ENCODE data around the gene LIN7A.
"Not testable (repeated sequence)": the region's sequence is repeated elsewhere in the genome, so short reads cannot be mapped to it uniquely, and the experiment has no call there.

The LIN7A gene

DNA sequence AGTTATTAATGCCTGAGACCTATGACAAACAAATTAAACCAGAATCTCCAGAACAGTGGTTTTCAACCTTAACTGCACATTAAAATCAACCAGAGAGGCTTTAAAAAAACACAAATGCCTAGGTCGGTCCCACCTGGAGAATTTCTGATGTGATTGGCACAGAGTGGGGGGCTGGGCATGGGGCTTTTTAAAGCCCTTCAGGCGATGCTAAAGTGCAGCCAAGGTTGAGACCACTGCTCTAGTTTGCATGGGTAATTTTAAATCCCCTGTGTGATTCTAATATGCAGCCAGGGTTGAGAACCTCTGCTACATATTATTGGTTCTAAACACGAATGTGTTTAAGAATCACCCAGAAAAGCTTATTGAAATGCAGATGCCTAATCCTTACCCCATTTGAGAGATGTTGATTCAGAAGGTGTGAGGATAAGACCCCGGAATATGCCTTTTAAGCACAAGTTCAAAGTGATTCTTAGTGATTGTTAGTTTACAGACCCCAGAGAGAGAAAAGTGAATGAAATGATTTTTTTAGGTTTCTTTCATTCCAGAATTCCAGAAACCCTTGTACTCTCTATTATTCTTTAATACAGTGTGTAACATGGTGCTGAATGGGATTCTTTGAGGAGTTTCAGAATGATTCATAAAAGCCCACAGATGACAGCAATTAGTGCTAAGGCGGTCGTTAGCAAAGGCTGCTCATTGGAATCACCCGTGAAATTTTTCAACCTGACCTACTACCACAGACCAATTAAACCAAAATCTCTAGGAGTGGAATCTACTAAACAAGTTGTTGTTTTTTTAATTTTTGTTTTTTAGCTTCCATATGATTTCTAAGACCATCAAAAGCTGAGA, 44.9 kb downstream of the LIN7A start:
- H3K4me3 Mint-ChIP-seq, result no peak overlapping the region
- H3K36me3 Mint-ChIP-seq, result no peaks in the 10 kb centered on the region
- ATAC-seq, result no peak
- peaks cover 12% of the 10 kb centered on the region for H3K9me3 Mint-ChIP-seq
- no peaks in the 10 kb centered on the region for H3K4me1 Mint-ChIP-seq
- no peak overlapping the region for H3K27ac Mint-ChIP-seq
- no peaks in the 10 kb centered on the region for H3K27me3 Mint-ChIP-seq

DNA sequence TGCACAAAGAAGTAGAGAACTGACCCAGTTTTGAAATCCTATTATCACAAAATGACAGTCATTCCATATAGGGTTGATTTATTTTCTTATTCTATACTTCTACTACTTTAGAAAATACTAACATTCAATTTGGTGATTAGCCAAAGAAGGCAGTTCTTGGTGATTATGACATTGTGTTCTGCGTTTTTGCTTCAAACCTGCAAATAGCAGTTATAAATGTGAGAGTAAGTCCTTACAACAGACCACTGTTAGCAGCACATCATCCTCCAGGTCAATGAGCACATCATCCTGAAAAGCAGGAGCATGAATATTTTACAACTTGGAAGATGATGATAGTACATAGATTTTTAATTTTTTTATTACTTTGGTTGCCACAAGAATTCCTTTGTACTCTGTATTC, 53.1 kb downstream of the LIN7A start:
- Mint-ChIP-seq H3K36me3 (no peaks in the 10 kb centered on the region), H3K4me3 (no peak overlapping the region), H3K27ac (no peak overlapping the region), H3K27me3 (no peaks in the 10 kb centered on the region), H3K9me3 (peaks cover 4% of the 10 kb centered on the region), H3K4me1 (no peaks in the 10 kb centered on the region)
- no peak for ATAC-seq

DNA sequence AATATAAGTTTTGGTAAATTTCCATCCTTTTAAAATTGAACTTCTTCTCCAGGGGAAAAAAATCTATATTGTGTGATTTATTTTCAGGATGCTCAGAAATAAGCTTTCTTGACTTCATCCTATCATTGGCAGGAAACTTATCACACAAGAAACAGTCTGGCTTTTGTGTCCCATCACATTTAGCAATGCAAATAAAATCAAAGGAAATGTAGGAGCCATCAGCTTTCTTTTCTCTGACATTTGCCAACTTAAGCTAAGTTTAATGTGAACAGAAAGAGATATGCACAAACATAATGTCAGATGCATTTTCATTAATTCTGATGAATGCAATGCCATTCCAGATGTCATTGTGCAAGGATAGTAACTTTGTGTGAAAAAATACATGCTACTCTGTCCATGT, 56.6 kb downstream of the LIN7A start:
- H3K27ac Mint-ChIP-seq, result no peak overlapping the region
- peaks cover 7% of the 10 kb centered on the region for H3K9me3 Mint-ChIP-seq
- H3K4me3 Mint-ChIP-seq, result no peak overlapping the region
- H3K4me1 Mint-ChIP-seq, result no peaks in the 10 kb centered on the region
- no peaks in the 10 kb centered on the region for H3K36me3 Mint-ChIP-seq
- ATAC-seq, result no peak
- no peaks in the 10 kb centered on the region for H3K27me3 Mint-ChIP-seq

DNA sequence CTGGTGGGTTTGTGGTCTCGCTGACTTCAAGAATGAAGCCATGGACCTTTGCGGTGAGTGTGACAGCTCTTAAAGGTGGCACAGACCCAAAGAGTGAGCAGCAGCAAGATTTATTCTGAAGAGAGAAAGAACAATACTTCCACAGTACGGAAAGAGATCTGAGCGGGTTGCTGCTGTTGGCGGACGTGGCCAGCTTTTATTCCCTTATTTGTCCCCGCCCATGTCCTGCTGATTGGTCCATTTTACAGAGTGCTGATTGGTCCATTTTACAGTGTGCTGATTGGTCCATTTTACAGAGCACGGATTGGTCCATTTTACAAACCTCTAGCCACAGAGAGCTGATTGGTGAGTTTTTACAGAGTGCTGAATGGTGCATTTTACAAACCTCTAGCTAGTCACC, 59.3 kb downstream of the LIN7A start:
- H3K9me3 Mint-ChIP-seq, H3K27ac Mint-ChIP-seq, H3K36me3 Mint-ChIP-seq, H3K27me3 Mint-ChIP-seq, ATAC-seq, H3K4me3 Mint-ChIP-seq, H3K4me1 Mint-ChIP-seq: not testable (repeated sequence)

DNA sequence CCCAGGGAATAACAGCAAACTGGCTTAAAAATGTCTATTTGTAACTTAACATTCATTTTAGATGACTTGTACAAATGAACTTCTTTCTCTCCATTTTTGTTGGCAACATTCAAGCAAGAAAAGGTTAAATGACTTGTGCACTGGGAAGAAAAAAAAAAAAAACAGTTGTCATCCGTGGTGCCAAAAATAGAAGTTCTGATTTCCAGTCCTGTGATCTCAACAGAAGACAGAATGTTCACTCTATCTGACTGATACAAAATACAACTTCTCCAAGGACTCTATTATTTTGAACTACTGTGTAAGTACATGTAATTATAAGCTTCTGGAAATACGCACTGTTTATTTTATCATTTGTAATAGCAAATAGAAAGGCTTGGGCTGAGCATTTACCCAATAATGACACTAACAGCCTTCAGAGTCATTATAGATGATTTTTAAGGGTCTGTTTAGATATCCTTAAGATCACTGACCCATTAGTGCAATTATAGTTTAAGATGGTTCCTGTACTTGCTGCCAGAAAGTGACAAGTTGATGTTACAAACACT, 59.9 kb downstream of the LIN7A start:
- Mint-ChIP-seq H3K9me3 (peaks cover 3% of the 10 kb centered on the region), H3K4me1 (no peaks in the 10 kb centered on the region), H3K4me3 (no peak overlapping the region), H3K27me3 (no peaks in the 10 kb centered on the region), H3K36me3 (no peaks in the 10 kb centered on the region), H3K27ac (no peak overlapping the region)
- no peak for ATAC-seq

DNA sequence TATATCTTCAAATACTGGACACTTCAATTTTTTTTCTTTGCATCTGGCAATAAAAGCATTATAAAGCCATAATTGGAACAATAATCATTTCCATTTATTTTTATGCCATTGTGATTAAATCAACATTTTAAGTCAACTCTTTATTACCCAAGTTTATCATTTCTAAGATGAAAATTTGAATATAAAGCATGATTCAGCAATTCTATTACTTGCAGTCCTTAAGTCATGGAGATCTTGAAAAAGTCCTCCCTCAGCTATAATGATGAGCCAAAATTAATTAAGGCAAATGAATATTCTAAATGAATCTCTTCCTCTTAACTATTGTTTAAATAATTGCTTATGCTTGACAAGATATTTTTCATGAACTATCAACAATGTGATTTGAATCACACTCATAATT, 65.7 kb downstream of the LIN7A start:
- H3K9me3 Mint-ChIP-seq, result no peaks in the 10 kb centered on the region
- no peaks in the 10 kb centered on the region for H3K36me3 Mint-ChIP-seq
- no peaks in the 10 kb centered on the region for H3K27me3 Mint-ChIP-seq
- no peaks in the 10 kb centered on the region for H3K4me1 Mint-ChIP-seq
- no peak overlapping the region for H3K27ac Mint-ChIP-seq
- no peak for ATAC-seq
- H3K4me3 Mint-ChIP-seq, result no peak overlapping the region

DNA sequence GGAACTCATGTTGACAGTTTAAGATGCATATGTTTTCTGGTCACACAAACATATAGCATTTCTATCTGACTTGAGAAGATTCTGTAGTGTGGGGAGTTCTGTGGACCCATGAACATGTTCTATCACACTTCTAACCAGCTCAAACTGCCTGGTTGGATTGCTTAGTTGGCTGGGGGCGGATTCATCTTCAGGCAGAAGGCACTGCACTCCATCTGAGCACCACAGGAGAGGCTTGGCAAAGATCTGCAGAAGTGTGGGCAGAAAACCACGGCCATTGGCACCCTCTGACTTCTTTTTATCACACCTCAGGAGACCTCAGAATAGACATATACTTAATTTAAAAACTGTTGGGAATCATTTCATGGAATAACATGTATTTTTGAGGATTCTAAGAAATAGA, 68.5 kb downstream of the LIN7A start:
- Mint-ChIP-seq H3K9me3 (no peaks in the 10 kb centered on the region), H3K36me3 (no peaks in the 10 kb centered on the region), H3K4me1 (no peaks in the 10 kb centered on the region), H3K4me3 (no peak overlapping the region), H3K27me3 (no peaks in the 10 kb centered on the region), H3K27ac (no peak overlapping the region)
- ATAC-seq, result no peak

DNA sequence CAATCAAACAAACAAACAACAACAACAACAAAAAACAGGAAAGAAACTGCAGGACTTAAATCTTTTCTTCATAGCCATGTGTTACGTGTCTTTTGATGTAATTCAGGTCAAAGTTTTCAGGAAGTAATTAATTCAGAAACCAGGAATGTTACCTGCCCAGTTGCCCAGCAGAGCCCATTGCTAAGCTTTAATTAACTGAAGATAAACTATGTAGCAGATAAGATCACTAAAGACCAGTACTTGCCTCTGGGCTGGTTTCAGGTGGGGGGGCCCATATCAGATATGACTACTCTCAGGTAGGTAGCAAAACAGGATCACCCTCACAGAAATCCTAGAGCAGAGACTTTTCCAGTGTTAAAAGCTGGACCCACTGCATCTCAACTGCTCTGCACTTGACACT, 69.2 kb downstream of the LIN7A start:
- H3K9me3 Mint-ChIP-seq, result no peaks in the 10 kb centered on the region
- no peak for ATAC-seq
- H3K36me3 Mint-ChIP-seq, result no peaks in the 10 kb centered on the region
- H3K4me1 Mint-ChIP-seq, result no peaks in the 10 kb centered on the region
- no peaks in the 10 kb centered on the region for H3K27me3 Mint-ChIP-seq
- no peak overlapping the region for H3K27ac Mint-ChIP-seq
- H3K4me3 Mint-ChIP-seq, result no peak overlapping the region

DNA sequence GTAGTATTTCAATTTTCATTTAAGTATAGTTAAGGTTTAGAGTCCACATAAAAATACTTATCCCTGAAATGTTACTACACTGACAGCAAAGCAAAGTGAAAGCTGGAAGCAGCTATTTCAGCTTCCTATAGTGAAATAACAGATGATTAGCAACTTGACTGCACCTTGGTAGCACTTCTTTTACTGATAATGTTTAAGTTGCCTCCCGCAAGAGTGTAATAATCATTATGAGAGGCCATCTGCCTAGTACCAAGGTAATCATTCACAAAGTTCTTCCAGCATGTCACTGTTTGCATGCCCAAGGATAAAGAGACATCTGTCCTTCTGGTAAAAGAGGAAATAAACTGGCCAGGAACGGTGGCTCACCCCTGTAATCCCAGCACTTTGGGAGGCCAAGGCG, 69.8 kb downstream of the LIN7A start:
- H3K27me3 Mint-ChIP-seq, result no peaks in the 10 kb centered on the region
- H3K27ac Mint-ChIP-seq, result no peak overlapping the region
- H3K4me3 Mint-ChIP-seq, result no peak overlapping the region
- no peaks in the 10 kb centered on the region for H3K4me1 Mint-ChIP-seq
- no peaks in the 10 kb centered on the region for H3K9me3 Mint-ChIP-seq
- H3K36me3 Mint-ChIP-seq, result no peaks in the 10 kb centered on the region
- ATAC-seq, result no peak

DNA sequence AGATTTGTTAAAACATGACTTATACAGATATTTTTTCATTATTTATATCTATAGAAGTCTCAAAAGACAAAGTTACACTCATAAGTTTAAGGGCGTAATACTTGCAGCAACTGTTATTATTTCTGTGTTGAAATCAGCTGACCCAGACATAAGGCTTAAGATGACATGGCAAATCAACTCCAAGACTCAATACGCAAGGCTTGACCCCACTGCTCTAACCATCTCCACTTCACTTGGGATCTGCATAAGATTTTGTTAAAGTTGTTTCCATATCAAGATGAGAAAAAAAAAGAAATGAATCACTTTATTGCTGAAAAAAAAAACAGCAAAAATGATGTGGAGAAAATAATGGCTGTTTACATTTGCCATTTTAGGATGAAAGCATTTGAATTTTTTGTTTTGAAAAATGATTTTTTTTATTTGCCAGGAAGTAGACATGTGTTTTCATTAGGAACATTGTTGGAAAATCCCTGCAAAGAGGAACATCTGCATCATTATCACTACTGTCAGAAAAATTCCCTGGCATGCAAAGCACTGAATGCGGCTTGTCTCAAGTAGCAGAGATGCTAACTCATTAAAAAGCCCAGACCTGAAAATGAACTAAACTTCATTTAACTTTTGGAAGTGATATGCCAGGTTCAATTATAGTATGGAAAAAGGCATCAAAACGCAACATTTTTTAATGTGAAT, 73.5 kb downstream of the LIN7A start:
- Mint-ChIP-seq H3K4me3 (no peak overlapping the region), H3K27ac (no peak overlapping the region), H3K36me3 (no peaks in the 10 kb centered on the region)

DNA sequence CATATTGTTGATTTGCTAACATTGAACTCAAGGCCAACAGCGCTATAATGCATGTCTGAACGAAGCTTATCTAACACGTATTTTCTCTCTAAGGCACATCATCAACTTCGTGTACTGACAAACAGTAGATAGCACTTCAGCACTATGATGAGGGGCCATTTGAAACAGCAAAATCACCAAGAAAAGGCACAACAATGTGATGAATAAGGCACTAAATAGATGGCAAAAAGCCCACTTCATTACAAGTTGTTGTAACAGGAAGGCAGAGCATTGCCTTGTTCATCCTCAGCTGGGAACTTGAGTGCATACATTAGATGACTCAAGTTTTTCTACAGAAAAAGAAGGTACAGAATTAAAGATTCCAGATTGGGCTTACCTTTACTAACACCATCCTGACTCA, 75.2 kb downstream of the LIN7A start:
- Mint-ChIP-seq H3K4me1 (no peaks in the 10 kb centered on the region), H3K9me3 (no peaks in the 10 kb centered on the region), H3K27me3 (no peaks in the 10 kb centered on the region), H3K36me3 (no peaks in the 10 kb centered on the region), H3K27ac (no peak overlapping the region), H3K4me3 (no peak overlapping the region)
- ATAC-seq, result no peak

More for the DNA sequence above, 73.5 kb downstream of the LIN7A start:
- Mint-ChIP-seq H3K4me1 (no peaks in the 10 kb centered on the region), H3K27me3 (no peaks in the 10 kb centered on the region), H3K9me3 (no peaks in the 10 kb centered on the region)
- ATAC-seq, result no peak

DNA sequence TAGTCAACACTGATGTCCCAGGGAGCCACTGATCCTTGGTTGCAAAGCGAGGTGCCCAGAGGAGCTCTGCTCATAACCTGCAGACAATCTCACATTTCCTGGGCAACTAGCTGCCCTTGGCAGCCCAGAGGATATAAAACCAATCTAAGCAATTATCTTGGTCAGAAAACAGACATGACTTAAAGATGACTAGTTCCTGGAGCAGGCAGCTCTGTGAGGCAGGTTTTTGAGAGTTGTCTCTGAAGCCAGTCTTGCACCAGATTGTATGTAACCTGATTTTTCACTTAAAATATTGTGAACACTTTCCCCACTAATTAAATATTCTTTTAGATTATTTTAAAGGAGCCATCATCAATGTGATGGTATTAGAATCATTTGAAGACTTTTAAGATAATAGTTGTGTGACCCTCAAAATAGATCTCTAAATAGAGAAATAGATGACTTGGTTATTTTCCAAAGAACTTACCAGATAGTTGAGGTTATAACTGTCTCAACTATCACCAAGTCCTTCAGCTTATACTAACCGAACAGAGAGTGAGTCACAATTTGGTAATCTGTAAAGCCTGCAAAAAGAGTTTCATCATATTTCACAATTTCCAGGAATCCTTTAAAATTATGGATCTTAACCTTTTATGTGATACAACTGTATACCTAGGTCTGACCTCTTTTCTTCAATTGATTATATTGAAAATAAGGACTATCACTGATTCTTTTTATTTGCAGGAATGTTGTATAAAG, 75.9 kb downstream of the LIN7A start:
- no peaks in the 10 kb centered on the region for H3K36me3 Mint-ChIP-seq
- H3K4me1 Mint-ChIP-seq, result no peaks in the 10 kb centered on the region
- H3K9me3 Mint-ChIP-seq, result no peaks in the 10 kb centered on the region
- H3K27ac Mint-ChIP-seq, result no peak overlapping the region
- H3K4me3 Mint-ChIP-seq, result no peak overlapping the region
- ATAC-seq, result no peak
- no peaks in the 10 kb centered on the region for H3K27me3 Mint-ChIP-seq

DNA sequence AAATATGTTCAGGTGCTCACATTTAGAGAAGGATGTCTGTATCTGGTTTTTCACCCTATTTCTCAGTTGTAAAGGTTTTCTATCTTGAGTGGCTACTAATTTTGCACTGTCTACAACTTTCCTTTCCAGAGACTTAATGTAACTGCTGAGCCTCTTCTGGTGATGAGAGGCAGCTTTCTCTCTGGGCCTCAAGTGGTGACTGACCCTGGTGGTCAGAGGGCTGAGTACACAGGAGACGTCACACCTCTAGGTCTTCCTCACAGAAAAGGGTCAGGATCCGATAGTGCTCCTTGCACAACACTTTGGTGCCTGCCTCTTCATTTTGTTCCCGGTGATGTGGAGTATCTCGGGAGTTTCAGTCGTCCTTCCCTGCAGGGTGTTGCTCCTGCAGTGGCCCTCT, 76.8 kb downstream of the LIN7A start:
- H3K4me3 Mint-ChIP-seq, result no peak overlapping the region
- ATAC-seq, result peak; percentile 37
- no peaks in the 10 kb centered on the region for H3K36me3 Mint-ChIP-seq
- no peak overlapping the region for H3K27ac Mint-ChIP-seq
- no peaks in the 10 kb centered on the region for H3K9me3 Mint-ChIP-seq
- no peaks in the 10 kb centered on the region for H3K27me3 Mint-ChIP-seq
- H3K4me1 Mint-ChIP-seq, result no peaks in the 10 kb centered on the region

DNA sequence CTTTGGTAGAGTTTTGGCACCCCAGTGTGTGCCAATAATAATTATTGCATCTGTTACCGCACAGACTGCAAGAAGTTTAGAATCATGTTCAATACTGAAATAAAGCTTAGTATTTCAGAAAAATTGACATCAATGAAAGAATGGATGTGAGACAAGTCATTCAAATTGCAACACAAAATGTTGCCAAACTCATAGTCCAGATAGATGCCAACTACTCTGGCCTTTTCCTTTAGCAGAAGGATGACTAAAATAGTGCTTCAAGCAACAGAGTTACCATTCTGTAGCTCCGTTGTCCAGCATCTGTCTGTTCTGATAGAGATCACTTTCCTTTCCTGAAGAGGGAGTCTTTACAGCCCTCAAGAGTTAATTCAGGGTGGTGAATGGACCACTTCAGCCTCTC, 77.5 kb downstream of the LIN7A start:
- no peak for ATAC-seq
- H3K27ac Mint-ChIP-seq, result no peak overlapping the region

DNA sequence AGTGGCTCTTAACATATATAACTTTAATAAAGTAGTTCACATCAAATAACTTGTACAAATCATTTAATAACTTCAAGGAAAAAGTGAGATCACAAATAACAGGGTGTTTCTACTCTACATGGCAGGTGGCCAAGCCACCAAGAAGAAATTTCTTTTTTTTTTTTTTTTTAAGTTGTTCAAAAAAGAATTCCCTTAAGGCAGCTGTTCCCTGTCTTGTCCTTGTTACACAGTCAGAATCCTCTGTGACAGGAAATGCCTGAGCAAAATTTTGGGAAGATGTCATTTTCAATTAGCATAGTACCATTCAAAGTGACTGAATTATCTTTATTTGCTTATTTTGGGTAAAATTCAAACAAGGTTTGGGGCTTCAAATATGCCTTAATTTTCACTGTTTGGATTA, 79.4 kb downstream of the LIN7A start:
- no peak for ATAC-seq
- Mint-ChIP-seq H3K36me3 (no peaks in the 10 kb centered on the region), H3K27me3 (no peaks in the 10 kb centered on the region), H3K9me3 (no peaks in the 10 kb centered on the region), H3K4me3 (no peak overlapping the region), H3K4me1 (no peaks in the 10 kb centered on the region), H3K27ac (no peak overlapping the region)

More for the DNA sequence above, 77.5 kb downstream of the LIN7A start:
- H3K36me3 Mint-ChIP-seq, result no peaks in the 10 kb centered on the region
- no peaks in the 10 kb centered on the region for H3K9me3 Mint-ChIP-seq
- H3K4me1 Mint-ChIP-seq, result no peaks in the 10 kb centered on the region
- H3K27me3 Mint-ChIP-seq, result no peaks in the 10 kb centered on the region
- H3K4me3 Mint-ChIP-seq, result no peak overlapping the region
